GM21825 (cell line): ENCODE measurements around the gene BEAN1.
"Not testable (repeated sequence)": the region's sequence is repeated elsewhere in the genome, so short reads cannot be mapped to it uniquely, and the experiment has no call there.

Experiments
- ATAC-seq: cut with Tn5 transposase; IDR thresholded peaks from one replicate; pipeline ENCODE4 v1.9.1; 2021; ENCODE audit warnings: mild to moderate bottlenecking, moderate library complexity; ENCODE audit not compliant: unreplicated experiment

Gene BEAN1

DNA sequence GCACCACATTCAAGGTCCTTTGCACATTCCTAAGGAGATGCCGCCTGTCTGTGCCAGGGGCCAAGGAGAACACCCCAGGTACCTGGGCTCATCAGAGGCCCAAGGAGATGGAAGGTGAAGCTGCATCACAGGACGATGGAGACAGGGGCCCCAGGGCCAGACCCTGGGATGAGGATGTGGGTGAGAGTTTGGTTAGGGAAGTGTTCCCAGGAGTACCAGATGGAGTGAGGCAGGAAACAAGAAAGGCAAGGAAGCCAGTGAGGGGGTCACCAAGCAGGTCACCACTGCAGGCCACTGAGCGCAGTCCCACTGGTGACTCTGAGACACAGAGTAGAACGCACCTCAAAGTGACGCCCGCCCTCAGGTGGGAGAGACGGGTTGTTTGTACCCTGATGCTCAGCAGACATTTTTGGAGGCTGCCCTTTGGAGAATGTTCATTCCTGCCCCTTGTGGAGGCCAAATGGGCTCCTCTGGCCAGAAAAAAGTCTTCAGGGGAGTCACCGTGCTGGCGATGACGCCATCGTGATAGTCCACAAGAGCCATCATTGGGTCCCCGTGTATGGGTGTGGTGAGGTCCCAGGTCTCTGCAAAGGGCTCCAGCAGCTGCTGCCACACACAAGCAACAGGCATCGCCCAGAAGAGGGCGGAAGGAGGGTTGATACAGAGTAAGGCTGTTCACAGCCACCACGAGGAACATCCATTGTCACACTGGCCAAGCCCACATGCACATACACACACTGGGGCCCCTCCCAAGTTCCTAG is 57.5 kb downstream of the BEAN1 start:
- no peak for ATAC-seq

DNA sequence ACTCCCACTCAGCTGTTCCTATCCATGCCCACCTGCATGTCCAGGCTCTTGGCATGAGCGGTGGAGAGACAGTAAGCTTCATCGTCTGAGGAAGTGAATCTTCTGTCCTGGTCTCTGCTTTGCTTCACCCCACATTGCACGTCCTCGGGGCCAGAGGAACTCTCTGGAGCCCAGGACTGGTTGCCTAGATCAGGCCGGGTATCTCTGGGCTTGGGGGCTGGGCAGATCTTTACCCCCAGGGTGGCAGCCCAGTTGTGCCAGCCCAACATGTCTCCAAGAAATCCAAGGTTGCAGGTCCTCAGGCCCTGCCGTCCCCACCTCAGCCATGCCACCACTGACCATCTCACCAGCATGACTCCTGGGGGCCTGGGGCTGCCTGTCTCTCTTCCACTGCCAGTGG is 58.3 kb downstream of the BEAN1 start:
- no peak for ATAC-seq

DNA sequence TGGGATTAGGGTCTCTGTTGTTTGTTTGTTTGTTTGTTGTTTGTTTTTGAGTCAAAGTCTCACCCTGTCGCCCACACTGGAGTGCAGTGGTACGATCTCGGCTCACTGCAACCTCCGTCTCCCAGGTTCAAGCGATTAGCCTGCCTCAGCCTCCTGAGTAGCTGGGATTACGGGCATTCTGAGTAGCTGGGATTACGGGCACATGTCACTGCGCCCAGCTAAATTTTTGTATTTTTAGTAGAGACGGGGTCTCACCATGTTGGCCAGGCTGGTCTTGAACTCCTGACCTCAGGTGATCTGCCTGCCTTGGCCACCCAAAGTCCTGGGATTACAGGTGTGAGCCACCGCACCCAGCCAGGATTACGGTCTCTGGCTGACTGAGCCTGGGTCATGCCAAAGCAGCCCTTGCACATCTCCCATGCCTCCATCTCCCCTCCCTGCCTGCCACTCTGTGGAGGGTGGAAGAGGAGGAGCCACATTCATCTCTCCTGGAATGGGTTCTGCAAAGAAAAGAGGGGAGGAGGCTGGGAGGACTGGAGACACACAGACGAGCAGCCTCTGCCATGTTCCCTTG is 59.2 kb downstream of the BEAN1 start:
- ATAC-seq: no peak

DNA sequence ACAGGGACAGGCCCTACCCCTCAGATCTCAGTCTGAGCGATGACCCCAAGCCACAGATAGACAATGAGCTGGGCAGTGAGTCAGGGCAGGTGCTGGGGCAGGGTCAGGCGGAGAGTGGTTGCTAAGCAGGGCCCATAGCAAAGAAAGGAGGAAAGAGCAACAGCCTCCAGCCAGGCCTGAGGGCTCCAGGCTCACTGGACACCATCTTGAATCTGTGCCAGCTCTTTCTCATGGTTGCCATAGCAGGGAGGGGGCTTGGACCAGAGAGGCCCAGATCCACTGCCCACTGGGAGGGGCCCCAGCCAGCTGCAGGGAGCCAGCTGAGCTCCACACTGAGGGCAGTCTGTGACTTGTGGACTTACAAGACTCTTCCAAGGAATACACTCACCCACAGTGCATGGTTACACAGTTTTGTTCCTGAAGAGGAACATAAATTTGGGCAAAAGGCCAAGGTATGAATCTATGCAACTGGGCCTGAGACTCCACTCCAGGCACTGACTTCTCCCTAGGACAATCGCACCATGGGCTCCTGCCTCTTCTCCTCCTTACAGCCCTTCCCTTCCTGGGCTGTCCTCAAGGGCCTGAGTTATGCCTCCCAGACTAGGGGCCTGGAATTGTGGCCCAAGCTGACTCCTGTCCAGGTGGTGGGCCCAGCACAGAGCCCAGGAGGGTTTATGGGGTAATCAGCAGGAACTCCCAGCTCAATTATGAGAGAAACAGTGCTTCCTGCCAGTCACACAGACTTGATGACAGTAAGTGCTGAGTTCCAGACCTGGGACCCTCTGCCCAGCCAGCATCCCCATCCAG is 59.9 kb downstream of the BEAN1 start:
- ATAC-seq: no peak

DNA sequence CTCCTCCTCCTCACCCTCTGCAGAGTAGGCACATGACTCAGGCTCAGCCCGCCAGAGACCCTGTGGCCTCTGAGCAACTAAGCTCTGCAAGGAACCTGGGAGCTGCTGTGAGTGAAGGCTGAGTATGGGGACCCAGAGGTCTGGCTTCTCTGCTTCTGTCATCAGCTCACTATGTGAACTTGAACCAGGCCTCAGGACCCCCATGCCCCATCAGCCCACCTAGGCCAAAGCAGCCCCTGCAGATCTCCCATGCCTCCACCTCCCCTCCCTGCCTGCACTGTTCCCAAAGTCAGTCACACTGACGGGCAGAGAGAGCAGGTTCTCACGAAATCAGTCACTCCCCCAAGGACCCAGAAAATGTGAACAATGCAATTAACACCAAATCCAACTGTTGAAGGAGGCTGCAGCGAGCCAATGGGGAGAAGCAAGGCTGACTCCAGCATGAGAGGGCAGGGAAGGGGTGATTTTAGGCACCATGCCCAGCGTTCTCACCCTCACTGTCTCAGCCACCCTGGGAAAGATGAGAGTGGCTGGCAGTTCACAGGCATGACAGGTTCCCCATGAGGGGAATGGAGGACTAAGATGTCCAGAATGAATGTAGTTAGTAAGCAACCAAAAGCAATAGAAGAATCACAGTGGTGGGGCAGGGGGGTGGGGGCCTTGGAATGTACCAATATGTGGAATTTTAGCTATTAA is 60.6 kb downstream of the BEAN1 start:
- ATAC-seq: no peak

DNA sequence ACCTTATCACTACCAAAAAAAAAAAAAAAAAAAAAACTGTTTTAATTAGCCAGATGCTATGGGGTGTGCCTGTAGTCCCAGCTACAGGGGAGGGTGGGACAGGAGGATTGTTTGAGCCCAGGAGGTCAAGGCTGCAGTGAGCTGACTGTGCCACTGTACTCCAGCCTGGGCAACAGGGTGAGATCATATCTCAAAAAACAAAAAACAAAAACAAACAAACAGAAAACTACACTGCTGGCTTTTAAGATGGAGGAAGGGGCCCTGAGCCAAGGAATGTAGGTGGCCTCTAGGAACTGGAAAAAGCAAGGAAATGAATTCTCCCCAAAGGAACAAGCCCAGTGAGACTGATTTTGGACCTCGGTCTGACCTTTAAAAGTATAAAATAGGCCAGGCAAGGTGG is 61.4 kb downstream of the BEAN1 start:
- ATAC-seq: no peak

DNA sequence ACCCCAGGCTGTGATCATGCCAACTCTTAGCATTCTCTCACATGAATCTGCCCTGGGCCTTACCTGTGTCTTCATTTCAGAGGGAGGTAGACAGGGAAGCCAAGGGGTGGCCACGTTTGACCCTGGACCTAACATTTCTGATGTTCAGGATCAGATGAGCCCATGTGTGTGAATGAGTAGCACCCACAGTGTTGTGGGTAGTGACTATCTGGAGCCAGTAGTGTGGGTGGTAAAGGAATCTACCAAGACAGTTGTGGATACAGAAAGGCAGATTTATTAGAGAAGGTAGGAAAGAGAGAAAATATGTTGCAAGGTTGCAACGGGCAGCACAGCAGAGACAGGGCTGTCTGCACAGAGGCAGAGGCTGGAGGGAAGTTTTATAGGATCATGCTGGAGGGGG is 62.3 kb downstream of the BEAN1 start:
- no peak for ATAC-seq

DNA sequence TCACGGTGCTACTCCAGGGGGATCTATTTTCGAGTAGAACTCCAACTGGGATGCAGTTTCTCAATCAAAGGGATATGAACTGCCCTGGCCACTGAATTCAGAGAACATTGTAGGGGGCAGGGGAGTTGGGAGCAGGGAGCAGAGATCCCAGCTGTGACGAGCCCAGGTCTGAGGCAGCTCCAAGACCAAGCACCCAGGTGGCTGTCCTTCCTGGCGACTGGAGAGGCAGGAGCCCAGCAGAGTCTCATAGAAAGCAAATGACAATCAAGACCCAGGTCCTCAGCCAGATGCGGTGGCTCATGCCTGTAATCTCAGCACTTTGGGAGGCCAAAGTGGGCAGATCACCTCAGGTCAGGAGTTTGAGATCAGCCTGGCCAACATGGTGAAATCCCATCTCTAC is 62.7 kb downstream of the BEAN1 start:
- no peak for ATAC-seq

DNA sequence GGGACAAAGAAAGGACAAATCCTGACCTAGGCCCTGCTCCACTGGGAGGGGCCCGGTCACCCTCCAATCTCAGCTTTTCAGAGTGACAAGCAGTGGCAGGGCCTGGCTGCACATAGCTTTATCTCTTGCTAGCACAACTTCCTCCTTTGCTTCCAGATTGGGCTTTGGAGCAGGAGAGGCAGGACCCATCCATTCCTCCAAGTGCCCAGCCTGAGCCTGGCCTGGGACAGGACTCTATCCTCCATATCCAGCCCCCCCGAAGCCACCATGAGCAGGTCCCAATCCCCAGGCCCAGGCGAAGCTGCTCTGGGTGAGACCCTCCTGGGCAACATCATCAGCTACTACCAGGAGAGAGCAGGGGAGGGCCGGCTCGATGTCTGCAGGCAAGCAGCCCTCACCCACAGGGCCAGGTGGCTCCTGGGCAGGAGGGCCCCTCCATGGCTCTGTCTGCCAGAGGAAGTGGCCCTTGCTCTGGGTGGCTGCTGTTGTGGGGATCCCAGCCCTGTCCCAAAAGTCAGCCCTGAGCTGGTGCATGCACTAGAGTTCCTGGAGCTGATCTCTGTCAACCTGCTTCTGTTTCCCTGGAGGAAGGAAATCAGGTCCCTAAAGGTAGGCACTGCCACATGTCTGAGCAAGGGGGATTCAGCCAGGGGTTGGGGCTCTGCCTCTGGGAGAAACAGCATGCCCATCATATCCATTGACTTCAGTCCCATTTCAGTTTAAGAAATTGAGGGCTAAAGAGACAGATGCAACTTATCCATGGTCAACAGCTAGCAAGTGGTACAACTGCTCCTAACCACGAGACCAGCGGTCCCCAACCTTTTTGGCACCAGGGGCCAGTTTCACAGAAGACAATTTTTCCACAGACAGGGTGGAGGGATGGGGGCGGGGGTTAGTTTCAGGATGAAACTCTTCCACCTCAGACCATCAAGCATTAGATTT is 64.0 kb downstream of the BEAN1 start:
- no peak for ATAC-seq

DNA sequence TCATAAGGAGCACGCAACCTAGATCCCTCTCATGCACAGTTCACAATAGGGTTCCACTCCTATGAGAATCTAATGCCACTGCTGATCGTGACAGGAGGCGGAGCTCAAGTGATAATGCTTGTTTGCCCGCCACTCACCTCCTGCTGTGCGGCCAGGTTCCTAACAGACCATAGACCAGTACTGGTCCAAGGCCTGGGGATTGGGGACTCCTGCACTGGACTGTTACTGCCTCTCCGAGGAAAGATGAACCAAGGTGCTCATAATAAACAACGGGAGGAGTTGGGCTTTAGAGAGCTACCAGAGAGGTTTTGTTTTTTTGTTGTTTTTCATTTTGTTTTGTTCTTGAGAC is 64.6 kb downstream of the BEAN1 start:
- ATAC-seq: no peak

DNA sequence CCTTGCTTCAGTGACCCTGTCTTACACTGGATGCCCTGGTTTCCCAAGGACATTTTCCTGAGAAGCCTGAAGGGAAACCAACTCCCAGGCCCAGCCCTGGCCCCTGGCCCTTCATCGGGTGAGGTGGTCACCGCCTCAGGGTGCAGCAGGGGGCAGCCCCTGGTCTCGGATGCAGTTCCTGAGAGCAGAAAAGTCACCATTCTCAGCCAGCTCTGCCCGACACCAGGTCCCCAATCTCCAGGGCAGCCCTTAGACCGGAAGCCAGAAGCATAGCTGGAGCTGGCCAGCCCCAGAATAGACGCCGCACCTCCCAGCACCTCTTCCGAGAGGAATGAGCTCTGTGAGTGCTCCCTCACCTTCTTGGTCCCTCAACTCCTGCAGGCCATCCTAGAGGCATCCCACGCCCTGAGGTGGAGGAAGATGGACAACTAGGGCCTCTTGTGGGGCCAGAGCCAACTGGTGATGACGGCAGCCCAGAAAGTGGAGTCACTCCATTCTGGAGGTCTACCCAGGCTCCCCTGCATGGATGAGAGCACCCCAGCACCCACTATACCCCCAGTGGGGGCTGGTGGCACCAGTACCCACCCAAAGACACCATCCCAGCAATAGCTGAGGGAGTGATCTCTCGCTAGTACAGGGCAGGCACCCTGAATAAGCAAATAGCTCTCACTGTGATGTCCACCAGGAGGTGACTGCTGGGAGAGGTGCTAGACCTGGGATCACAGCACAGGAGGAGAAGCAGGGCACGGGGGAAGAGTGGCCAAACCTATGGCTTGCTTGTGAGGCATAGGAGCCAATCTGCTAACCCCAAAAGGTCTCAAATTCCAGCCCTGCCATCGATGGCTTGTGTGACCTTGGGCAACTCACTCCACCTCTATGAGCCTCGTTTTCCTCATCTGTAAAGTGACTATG is 66.7 kb downstream of the BEAN1 start:
- no peak for ATAC-seq

DNA sequence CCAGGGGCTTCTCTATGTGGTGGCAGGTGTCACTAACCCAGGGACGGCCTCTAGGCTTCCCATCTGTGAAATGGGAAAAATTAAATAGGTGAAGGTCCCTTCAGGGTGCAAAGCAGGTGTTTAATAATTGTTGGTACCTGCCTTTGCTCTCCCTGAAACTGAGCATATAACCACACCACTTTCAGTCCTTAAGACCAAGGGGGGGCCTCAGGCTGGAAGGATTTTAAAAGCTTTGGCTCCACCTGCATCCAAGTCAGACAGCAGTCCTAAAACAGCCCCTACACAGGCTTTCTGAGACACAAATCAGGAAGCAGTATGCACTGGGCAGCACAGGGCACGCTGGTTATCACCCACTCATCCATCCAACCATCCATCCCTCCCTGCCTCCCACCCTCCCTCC is 67.8 kb downstream of the BEAN1 start:
- no peak for ATAC-seq

DNA sequence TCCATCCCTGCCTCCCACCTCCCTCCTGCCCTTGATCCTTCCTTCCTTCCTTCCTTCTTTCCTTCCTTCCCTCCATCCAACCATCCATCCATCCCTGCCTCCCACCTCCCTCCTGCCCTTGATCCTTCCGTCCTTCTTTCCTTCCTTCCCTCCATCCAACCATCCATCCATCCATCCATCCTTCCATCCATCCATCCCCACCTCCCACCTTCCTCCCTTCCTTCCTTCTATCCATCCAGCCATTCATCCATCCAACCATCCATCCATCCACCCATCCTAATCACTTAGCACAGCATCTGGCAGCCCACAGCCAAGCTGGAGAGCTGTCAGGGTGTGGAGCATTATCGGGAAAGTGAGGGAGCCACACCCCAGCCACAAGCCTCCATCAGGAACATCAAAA is 68.3 kb downstream of the BEAN1 start:
- no peak for ATAC-seq

DNA sequence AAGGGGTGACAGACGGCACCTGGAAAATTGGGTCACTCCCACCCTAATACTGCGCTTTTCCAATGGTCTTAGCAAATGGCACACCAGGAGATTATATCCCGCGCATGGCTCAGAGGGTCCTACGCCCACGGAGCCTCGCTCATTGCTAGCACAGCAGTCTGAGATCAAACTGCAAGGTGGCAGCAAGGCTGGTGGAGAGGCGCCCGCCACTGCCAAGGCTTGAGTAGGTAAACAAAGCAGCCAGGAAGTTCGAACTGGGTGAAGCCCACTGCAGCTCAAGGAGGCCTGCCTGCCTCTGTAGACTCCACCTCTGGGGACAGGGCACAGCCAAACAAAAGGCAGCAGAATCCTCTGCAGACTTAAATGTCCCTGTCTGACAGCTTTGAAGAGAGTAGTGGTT is 69.1 kb downstream of the BEAN1 start:
- ATAC-seq: not testable (repeated sequence)

DNA sequence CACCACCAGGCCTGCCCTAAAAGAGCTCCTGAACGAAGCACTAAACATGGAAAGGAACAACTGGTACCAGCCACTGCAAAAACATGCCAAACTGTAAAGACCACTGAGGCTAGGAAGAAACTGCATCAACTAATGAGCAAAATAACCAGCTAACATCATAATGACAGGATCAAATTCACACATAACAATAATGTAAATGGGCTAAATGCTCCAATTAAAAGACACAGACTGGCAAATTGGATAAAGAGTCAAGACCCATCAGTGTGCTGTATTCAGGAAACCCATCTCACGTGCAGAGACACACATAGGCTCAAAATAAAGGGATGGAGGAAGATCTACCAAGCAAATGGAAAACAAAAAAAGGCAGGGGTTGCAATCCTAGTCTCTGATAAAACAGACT is 70.8 kb downstream of the BEAN1 start:
- not testable (repeated sequence) for ATAC-seq

DNA sequence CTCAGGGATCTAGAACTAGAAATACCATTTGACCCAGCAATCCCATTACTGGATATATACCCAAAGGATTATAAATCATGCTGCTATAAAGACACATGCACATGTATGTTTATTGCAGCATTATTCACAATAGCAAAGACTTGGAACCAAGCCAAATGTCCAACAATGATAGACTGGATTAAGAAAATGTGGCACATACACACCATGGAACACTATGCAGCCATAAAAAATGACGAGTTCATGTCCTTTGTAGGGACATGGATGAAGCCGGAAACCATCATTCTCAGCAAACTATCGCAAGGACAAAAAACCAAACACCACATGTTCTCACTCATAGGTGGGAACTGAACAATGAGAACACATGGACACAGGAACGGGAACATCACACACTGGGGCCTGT is 74.5 kb downstream of the BEAN1 start:
- ATAC-seq: not testable (repeated sequence)

DNA sequence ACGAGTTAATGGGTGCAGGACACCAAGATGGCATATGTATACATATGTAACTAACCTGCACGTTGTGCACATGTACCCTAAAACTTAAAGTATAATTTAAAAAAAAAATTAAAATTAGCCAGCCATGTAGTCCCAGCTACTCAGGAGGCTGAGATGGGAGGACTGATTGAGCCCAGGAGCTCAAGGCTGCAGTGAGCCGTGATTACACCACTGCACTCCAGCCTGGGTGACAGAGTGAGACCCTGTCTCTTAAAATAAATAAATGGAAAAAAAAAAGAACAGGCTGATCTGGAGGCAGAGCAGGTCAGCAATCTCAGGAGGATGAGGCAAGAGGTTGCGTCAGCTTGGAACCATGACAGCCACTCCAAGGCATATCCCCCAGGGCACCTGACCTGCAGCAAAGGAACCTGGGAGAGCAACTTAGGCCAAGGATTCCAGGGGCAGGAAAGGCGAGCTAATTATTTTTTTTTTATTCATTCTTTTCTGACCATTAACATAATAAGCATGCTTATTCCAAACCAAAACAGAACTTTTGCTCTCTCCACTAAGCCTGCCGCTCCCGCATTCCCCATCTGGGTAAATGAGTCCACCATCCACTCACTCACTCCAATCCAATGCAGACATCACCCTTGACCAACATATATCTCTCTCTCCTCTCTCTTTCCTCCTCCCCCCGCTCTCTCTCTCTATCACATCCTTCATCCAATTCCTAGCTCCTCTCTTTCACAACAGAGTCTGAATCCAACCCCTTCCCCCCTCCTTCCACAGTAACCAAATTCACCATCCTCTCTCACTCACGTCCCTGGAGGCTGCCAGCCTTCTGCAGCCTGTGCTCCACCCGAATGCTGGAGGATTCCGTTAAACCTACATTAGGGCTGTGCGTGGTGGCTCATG is 75.2 kb downstream of the BEAN1 start:
- ATAC-seq: no peak

DNA sequence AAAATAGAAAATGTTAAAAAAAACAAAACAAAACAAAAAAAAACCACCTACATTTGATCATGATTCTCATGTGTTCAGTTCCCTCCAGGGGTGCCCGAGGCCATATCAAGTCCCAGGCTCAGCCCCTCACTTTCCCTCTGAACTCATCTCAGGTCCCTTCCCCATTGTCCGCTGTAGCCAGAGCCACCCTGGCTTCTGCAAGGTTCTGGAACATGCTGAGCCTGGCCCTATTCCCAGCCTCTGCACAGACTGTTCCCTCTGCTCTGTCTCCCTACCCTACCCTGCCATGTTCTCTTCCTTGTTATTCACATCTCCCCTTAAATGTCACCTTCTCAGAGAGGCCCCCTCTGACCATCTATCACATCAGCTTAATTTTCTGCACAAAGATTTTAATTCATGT is 75.9 kb downstream of the BEAN1 start:
- ATAC-seq: no peak
